Frontal cortex (tissue), 4 donors: Measurements from ENCODE around the gene CLTA. TPM values are rescaled to one million over a fixed set of nuclear protein-coding genes. Genes with fewer than 3 reads are reported as not detected.
"Not testable (repeated sequence)": the region's sequence is repeated elsewhere in the genome, so short reads cannot be mapped to it uniquely, and the experiment has no call there.

ENCODE experiments used
- DNase-seq, 2 donors: peaks; one replicate each; pipeline ENCODE4 v3.0.0; 2012; ENCODE audit warnings: low spot score in 2 of 2
- FAIRE-seq: peaks from 2 replicates; lab custom pipeline; 2012; peaks lifted over from hg19 to GRCh38; lab: Jason Lieb, UNC
- total RNA-seq: library from RNA; depleted of rRNA; stranded (reverse); fragments of >200 nt; gene quantifications from one replicate; pipeline ENCODE4 v1.2.3, GENCODE V29; 2014
- donor health status: control.
- donor health status: control.
- donor health status: control.

Gene CLTA
- total RNA-seq, 1 donor from 2014 or later = 152 TPM

- no peak for FAIRE-seq
- DNase-seq = no peak
Observed at GRCh38 chr9:36218411-36218901, 27.7 kb downstream of the CLTA start.

- DNase-seq (no peak), FAIRE-seq (no peak)
Observed at GRCh38 chr9:36221667-36222066, 30.9 kb downstream of the CLTA start.

GRCh38 chr9:36222449-36222848 lies 31.7 kb downstream of the CLTA start:
- FAIRE-seq (no peak), DNase-seq (no peak)

- DNase-seq (no peak), FAIRE-seq (no peak)
Observed at GRCh38 chr9:36237230-36237629, 46.5 kb downstream of the CLTA start.

GRCh38 chr9:36239205-36239604 lies 48.5 kb downstream of the CLTA start:
- FAIRE-seq, DNase-seq: not testable (repeated sequence)

- FAIRE-seq = not testable (repeated sequence)
Observed at GRCh38 chr9:36239675-36240074, 49.0 kb downstream of the CLTA start.

GRCh38 chr9:36245906-36246305 lies 55.2 kb downstream of the CLTA start:
- no peak for FAIRE-seq

More at GRCh38 chr9:36239675-36240074, 49.0 kb downstream of the CLTA start:
- DNase-seq = not testable (repeated sequence)

GRCh38 chr9:36247356-36247755 lies 56.6 kb downstream of the CLTA start:
- DNase-seq (no peak), FAIRE-seq (no peak)

More at GRCh38 chr9:36245906-36246305, 55.2 kb downstream of the CLTA start:
- no peak for DNase-seq

- peak; percentile 44 for FAIRE-seq
Observed at GRCh38 chr9:36248061-36248460, 57.3 kb downstream of the CLTA start.

GRCh38 chr9:36249189-36249588 lies 58.5 kb downstream of the CLTA start:
- DNase-seq (no peak), FAIRE-seq (no peak)

More at GRCh38 chr9:36248061-36248460, 57.3 kb downstream of the CLTA start:
- DNase-seq = not testable (repeated sequence)

- no peak for FAIRE-seq
- DNase-seq = no peak
Observed at GRCh38 chr9:36250079-36250478, 59.4 kb downstream of the CLTA start.

- no peak for DNase-seq
Observed at GRCh38 chr9:36251428-36251827, 60.7 kb downstream of the CLTA start.

GRCh38 chr9:36258208-36258995 lies 67.7 kb downstream of the CLTA start, which contains the start of gene GNE:
Gene GNE, minus strand, starts transcription at chr9:36258448. Its CDS starts 9,093 bp downstream, at chr9:36249355.
- DNase-seq (peak; percentile 89 to 92), FAIRE-seq (no peak)

More at GRCh38 chr9:36251428-36251827, 60.7 kb downstream of the CLTA start:
- FAIRE-seq = no peak

GRCh38 chr9:36258996-36259533 lies 68.3 kb downstream of the CLTA start:
- no peak for FAIRE-seq
- DNase-seq = no peak

Other genes with a start within 250 kb of the CLTA start
- gene OR2S2, start 232.8 kb upstream of the CLTA start, total RNA-seq = not detected
- 7.3 TPM for gene RECK, start 154.0 kb upstream of the CLTA start, total RNA-seq
- gene GLIPR2, start 54.2 kb upstream of the CLTA start, total RNA-seq = 8.6 TPM
- not detected for gene CCIN, start 21.5 kb upstream of the CLTA start, total RNA-seq
- 45.2 TPM for gene GNE, start 67.5 kb downstream of the CLTA start, total RNA-seq
- gene RNF38, start 209.3 kb downstream of the CLTA start, total RNA-seq = 38.7 TPM